Measurements from ENCODE around the gene OR2T35. TPM values are rescaled to one million over a fixed set of nuclear protein-coding genes. Genes with fewer than 3 reads are reported as not detected.

OR2T35 gene
- total and polyA plus RNA-seq, 2 experiments from 2014 or later: not detected

DNA sequence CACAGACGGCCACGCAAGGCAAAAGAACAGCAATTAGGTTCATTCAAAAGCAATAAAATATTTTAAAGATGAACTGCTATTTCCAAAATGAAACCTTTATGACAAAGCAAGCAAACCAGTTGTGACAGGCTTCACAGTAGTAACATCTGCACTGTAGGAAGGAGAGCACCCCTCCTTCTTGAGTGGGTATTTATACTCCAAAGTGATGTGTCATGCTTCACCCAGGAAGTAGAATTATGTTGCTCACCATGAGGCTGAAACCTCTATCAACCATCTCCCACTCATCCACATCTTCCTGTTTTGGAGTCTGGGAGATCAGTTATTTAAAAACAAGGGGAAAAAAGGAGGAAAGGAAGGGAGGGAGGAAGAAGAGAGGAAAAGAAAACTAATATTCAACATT is 48.5 kb downstream of the OR2T35 start:
- DNase-seq (ENCODE audit: low spot score) (no peak), ATAC-seq (no peak)
- no peaks in the 10 kb centered on the region for H4K20me1 ChIP-seq (replicated peaks; ENCODE audit: insufficient read depth)
- H3K4me3 ChIP-seq: no peak overlapping the region
- Mint-ChIP-seq H3K27me3 (ENCODE audit: insufficient read depth, low read depth, poor library complexity) (peaks cover 4% of the 10 kb centered on the region), H3K9me3 (peaks cover 81% of the 10 kb centered on the region), H3K36me3 (ENCODE audit: low read depth) (peaks cover 17% of the 10 kb centered on the region; the same call in 2 of the 3 replicates), H3K4me1 (no peaks in the 10 kb centered on the region), H3K4me3 (no peak overlapping the region), H3K27ac (no peak overlapping the region)
- no peaks in the 10 kb centered on the region for H3K4me1 ChIP-seq (ENCODE audit: insufficient read depth)
- H3K27me3 ChIP-seq (ENCODE audit: insufficient read depth): no peaks in the 10 kb centered on the region
- no peaks in the 10 kb centered on the region for H3K36me3 ChIP-seq (ENCODE audit: insufficient read depth)
- H3F3A ChIP-seq (replicated peaks; ENCODE audit: low read depth): no peaks in the 10 kb centered on the region
- no peaks in the 10 kb centered on the region for H3K9me2 ChIP-seq (ENCODE audit: insufficient read depth)
- no peaks in the 10 kb centered on the region for H3K79me2 ChIP-seq (replicated peaks; ENCODE audit: insufficient read depth)
- no peak overlapping the region for H2AFZ ChIP-seq
- TF ChIP-seq, protein P1, sequence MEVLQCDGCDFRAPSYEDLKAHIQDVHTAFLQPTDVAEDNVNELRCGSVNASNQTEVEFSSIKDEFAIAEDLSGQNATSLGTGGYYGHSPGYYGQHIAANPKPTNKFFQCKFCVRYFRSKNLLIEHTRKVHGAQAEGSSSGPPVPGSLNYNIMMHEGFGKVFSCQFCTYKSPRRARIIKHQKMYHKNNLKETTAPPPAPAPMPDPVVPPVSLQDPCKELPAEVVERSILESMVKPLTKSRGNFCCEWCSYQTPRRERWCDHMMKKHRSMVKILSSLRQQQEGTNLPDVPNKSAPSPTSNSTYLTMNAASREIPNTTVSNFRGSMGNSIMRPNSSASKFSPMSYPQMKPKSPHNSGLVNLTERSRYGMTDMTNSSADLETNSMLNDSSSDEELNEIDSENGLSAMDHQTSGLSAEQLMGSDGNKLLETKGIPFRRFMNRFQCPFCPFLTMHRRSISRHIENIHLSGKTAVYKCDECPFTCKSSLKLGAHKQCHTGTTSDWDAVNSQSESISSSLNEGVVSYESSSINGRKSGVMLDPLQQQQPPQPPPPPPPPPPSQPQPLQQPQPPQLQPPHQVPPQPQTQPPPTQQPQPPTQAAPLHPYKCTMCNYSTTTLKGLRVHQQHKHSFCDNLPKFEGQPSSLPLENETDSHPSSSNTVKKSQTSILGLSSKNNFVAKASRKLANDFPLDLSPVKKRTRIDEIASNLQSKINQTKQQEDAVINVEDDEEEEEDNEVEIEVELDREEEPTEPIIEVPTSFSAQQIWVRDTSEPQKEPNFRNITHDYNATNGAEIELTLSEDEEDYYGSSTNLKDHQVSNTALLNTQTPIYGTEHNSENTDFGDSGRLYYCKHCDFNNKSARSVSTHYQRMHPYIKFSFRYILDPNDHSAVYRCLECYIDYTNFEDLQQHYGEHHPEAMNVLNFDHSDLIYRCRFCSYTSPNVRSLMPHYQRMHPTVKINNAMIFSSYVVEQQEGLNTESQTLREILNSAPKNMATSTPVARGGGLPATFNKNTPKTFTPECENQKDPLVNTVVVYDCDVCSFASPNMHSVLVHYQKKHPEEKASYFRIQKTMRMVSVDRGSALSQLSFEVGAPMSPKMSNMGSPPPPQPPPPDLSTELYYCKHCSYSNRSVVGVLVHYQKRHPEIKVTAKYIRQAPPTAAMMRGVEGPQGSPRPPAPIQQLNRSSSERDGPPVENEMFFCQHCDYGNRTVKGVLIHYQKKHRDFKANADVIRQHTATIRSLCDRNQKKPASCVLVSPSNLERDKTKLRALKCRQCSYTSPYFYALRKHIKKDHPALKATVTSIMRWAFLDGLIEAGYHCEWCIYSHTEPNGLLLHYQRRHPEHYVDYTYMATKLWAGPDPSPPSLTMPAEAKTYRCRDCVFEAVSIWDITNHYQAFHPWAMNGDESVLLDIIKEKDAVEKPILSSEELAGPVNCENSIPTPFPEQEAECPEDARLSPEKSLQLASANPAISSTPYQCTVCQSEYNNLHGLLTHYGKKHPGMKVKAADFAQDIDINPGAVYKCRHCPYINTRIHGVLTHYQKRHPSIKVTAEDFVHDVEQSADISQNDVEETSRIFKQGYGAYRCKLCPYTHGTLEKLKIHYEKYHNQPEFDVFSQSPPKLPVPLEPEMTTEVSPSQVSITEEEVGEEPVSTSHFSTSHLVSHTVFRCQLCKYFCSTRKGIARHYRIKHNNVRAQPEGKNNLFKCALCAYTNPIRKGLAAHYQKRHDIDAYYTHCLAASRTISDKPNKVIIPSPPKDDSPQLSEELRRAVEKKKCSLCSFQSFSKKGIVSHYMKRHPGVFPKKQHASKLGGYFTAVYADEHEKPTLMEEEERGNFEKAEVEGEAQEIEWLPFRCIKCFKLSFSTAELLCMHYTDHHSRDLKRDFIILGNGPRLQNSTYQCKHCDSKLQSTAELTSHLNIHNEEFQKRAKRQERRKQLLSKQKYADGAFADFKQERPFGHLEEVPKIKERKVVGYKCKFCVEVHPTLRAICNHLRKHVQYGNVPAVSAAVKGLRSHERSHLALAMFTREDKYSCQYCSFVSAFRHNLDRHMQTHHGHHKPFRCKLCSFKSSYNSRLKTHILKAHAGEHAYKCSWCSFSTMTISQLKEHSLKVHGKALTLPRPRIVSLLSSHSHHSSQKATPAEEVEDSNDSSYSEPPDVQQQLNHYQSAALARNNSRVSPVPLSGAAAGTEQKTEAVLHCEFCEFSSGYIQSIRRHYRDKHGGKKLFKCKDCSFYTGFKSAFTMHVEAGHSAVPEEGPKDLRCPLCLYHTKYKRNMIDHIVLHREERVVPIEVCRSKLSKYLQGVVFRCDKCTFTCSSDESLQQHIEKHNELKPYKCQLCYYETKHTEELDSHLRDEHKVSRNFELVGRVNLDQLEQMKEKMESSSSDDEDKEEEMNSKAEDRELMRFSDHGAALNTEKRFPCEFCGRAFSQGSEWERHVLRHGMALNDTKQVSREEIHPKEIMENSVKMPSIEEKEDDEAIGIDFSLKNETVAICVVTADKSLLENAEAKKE (CRISPR knock-in tag; IDR thresholded peaks at IDR 0.05): no peak
- TF ChIP-seq NANOG (IDR thresholded peaks at IDR 0.05; ENCODE audit: borderline replicate concordance) (no peak), ZNF114 (CRISPR knock-in tag; IDR thresholded peaks at IDR 0.05) (no peak), EZH2 (IDR thresholded peaks at IDR 0.05; ENCODE audit: low read depth, unreplicated experiment) (no peak), STAT1 (IDR thresholded peaks at IDR 0.05; ENCODE audit: unreplicated experiment) (no peak), EZH2phosphoT487 (IDR thresholded peaks at IDR 0.05; ENCODE audit: unreplicated experiment) (no peak), ZNF331 (CRISPR knock-in tag; IDR thresholded peaks at IDR 0.05; ENCODE audit: low read depth) (no peak), POLR2AphosphoS5 (IDR thresholded peaks at IDR 0.05; ENCODE audit: low read depth) (no peak), JUNB (IDR thresholded peaks at IDR 0.05; ENCODE audit: unreplicated experiment) (no peak), CREB1 (CRISPR knock-in tag; IDR thresholded peaks at IDR 0.05; ENCODE audit: low read depth) (no peak)
- TF ChIP-seq, protein P2, sequence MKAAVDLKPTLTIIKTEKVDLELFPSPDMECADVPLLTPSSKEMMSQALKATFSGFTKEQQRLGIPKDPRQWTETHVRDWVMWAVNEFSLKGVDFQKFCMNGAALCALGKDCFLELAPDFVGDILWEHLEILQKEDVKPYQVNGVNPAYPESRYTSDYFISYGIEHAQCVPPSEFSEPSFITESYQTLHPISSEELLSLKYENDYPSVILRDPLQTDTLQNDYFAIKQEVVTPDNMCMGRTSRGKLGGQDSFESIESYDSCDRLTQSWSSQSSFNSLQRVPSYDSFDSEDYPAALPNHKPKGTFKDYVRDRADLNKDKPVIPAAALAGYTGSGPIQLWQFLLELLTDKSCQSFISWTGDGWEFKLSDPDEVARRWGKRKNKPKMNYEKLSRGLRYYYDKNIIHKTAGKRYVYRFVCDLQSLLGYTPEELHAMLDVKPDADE (IDR thresholded peaks at IDR 0.05): no peak
- TF ChIP-seq, protein P3, sequence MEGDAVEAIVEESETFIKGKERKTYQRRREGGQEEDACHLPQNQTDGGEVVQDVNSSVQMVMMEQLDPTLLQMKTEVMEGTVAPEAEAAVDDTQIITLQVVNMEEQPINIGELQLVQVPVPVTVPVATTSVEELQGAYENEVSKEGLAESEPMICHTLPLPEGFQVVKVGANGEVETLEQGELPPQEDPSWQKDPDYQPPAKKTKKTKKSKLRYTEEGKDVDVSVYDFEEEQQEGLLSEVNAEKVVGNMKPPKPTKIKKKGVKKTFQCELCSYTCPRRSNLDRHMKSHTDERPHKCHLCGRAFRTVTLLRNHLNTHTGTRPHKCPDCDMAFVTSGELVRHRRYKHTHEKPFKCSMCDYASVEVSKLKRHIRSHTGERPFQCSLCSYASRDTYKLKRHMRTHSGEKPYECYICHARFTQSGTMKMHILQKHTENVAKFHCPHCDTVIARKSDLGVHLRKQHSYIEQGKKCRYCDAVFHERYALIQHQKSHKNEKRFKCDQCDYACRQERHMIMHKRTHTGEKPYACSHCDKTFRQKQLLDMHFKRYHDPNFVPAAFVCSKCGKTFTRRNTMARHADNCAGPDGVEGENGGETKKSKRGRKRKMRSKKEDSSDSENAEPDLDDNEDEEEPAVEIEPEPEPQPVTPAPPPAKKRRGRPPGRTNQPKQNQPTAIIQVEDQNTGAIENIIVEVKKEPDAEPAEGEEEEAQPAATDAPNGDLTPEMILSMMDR (conservative IDR thresholded peaks at IDR 0.05; ENCODE audit: low read depth in 2 of 2): no peak
- TF ChIP-seq, protein P4, sequence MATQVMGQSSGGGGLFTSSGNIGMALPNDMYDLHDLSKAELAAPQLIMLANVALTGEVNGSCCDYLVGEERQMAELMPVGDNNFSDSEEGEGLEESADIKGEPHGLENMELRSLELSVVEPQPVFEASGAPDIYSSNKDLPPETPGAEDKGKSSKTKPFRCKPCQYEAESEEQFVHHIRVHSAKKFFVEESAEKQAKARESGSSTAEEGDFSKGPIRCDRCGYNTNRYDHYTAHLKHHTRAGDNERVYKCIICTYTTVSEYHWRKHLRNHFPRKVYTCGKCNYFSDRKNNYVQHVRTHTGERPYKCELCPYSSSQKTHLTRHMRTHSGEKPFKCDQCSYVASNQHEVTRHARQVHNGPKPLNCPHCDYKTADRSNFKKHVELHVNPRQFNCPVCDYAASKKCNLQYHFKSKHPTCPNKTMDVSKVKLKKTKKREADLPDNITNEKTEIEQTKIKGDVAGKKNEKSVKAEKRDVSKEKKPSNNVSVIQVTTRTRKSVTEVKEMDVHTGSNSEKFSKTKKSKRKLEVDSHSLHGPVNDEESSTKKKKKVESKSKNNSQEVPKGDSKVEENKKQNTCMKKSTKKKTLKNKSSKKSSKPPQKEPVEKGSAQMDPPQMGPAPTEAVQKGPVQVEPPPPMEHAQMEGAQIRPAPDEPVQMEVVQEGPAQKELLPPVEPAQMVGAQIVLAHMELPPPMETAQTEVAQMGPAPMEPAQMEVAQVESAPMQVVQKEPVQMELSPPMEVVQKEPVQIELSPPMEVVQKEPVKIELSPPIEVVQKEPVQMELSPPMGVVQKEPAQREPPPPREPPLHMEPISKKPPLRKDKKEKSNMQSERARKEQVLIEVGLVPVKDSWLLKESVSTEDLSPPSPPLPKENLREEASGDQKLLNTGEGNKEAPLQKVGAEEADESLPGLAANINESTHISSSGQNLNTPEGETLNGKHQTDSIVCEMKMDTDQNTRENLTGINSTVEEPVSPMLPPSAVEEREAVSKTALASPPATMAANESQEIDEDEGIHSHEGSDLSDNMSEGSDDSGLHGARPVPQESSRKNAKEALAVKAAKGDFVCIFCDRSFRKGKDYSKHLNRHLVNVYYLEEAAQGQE (IDR thresholded peaks at IDR 0.05; ENCODE audit: unreplicated experiment): no peak
- no peak overlapping the region for H3K4me2 ChIP-seq
- no peak overlapping the region for H3K27ac ChIP-seq (ENCODE audit: low read depth)

Measured in GM23338 (cell line).